ENCODE data around the gene GCAT. TPM values are rescaled to one million over a fixed set of nuclear protein-coding genes. Genes with fewer than 3 reads are reported as not detected.
A peak's percentile ranks its signal among the peaks of the same experiment; 100 is the strongest.

Gene GCAT
- total RNA-seq, 2 donors from 2014 or later, result 31.6 to 42.5 TPM

DNA sequence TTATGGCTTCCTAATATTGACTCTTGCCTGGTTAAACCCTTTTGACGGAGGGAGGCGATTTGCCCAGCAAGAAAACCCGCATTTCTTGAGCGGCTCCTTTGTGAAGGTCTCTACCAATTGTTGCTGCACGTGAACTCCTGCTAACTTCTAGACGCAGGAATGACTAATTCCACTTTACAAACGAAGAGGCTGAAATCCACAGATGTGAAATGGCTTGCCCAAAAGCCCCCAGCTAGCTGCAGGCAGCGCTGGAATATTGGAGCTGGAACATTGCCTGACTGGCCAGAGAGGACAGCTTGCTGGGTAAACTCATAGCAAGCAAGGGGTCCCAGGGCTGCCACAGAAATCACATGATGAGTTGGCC is 542 bp downstream of the GCAT start:
- TF ChIP-seq POLR2A (IDR thresholded peaks at IDR 0.05), result no peak
- TF ChIP-seq, protein P1, sequence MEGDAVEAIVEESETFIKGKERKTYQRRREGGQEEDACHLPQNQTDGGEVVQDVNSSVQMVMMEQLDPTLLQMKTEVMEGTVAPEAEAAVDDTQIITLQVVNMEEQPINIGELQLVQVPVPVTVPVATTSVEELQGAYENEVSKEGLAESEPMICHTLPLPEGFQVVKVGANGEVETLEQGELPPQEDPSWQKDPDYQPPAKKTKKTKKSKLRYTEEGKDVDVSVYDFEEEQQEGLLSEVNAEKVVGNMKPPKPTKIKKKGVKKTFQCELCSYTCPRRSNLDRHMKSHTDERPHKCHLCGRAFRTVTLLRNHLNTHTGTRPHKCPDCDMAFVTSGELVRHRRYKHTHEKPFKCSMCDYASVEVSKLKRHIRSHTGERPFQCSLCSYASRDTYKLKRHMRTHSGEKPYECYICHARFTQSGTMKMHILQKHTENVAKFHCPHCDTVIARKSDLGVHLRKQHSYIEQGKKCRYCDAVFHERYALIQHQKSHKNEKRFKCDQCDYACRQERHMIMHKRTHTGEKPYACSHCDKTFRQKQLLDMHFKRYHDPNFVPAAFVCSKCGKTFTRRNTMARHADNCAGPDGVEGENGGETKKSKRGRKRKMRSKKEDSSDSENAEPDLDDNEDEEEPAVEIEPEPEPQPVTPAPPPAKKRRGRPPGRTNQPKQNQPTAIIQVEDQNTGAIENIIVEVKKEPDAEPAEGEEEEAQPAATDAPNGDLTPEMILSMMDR (IDR thresholded peaks at IDR 0.05), result no peak
- peaks cover 63% of the 10 kb centered on the region for H3K4me1 ChIP-seq
- no peaks in the 10 kb centered on the region for H3K36me3 ChIP-seq (replicated peaks in 1 of 2; ENCODE audit: insufficient read depth in 1 of 2, low read depth in 2 of 2)
- H3K27ac ChIP-seq, result peak overlapping the region; percentile 64 to 92 (median 89)
- intact Hi-C loops (cut with DNase I), result no loop called here
- no peak for ATAC-seq
- H3K4me3 ChIP-seq, result peak overlapping the region; percentile 13 to 52
- peak in 1 of 4 donors; percentile 38 for DNase-seq
- no peaks in the 10 kb centered on the region for H3K27me3 ChIP-seq
- 3 to 7% methylated on average over 5 to 8 of the region's 8 CpGs for WGBS, 2 donors
- H3K9me3 ChIP-seq, result no peaks in the 10 kb centered on the region

DNA sequence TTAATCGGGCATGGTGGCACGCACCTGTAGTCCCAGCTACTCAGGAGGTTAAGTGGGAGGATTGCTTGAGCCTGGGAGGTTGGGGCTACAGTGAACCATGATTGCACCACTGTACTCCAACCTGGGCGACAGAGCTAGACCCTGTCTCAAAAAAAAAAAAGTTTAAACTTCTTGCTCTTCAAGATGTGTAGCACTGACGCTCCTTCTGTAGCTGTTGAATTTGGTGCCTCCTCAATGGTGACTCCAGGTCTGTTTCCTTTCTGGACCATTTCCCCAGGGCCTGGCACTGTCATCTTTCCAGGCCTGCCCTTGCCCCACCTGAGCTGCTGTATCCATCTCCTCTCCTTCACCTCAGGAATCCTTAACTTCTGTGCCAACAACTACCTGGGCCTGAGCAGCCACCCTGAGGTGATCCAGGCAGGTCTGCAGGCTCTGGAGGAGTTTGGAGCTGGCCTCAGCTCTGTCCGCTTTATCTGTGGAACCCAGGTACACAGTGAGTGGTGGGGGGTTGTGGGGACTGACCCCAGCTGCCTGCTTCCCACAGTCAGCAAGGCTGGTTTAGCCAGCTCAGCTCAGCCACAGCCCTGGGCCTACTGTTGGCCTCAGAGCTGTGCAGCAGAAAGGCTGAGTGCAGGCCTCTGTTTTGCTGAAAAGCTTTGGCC is 2.1 kb downstream of the GCAT start:
- TF ChIP-seq, protein P1 (IDR thresholded peaks at IDR 0.05), result no peak
- peak; percentile 39 to 70 (median 70) for TF ChIP-seq POLR2A (IDR thresholded peaks at IDR 0.05)
- Histone ChIP-seq H3K27me3 (no peaks in the 10 kb centered on the region), H3K9me3 (no peaks in the 10 kb centered on the region), H3K4me1 (peaks cover 49% of the 10 kb centered on the region), H3K4me3 (no peak overlapping the region), H3K36me3 (replicated peaks in 1 of 2; ENCODE audit: insufficient read depth in 1 of 2, low read depth in 2 of 2) (no peaks in the 10 kb centered on the region), H3K27ac (peak overlapping the region; percentile 39 to 92 (median 89))
- 30 to 48% methylated on average over 5 of the region's 5 CpGs for WGBS, 2 donors
- peak; percentile 55 for ATAC-seq
- DNase-seq, result peak; percentile 85 to 93 (median 92)
- intact Hi-C loops (cut with DNase I), result no loop called here

DNA sequence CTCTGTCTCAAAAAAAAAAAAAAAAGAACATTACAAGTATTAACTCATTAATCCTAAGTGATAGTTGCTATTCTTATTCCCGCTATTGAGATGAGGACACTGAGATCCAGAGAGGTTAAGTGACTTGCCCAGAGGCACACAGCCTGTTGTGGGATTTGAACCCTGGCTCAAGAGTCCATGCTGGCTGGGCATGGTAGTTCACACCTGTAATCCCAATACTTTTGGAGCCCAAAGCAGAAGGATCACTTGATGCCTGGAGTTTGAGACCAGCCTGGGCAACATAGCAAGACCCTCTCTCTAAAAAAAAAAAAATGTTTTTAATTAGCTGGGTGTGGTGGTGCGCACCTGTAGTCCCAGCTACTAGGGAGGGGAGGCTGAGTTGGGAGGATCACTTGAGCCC is 4.1 kb downstream of the GCAT start:
- H3K27me3 ChIP-seq, result no peaks in the 10 kb centered on the region
- no peak for DNase-seq
- TF ChIP-seq, protein P1 (IDR thresholded peaks at IDR 0.05), result no peak
- no peak for TF ChIP-seq POLR2A (IDR thresholded peaks at IDR 0.05)
- intact Hi-C loops (cut with DNase I), result no loop called here
- H3K4me1 ChIP-seq, result peaks cover 42% of the 10 kb centered on the region
- H3K36me3 ChIP-seq (replicated peaks in 1 of 2; ENCODE audit: insufficient read depth in 1 of 2, low read depth in 2 of 2), result peaks cover 0 to 2% of the 10 kb centered on the region in 2 donors
- no peaks in the 10 kb centered on the region for H3K9me3 ChIP-seq
- WGBS, 2 donors, result 88 to 96% methylated on average over 2 of the region's 2 CpGs
- no peak overlapping the region for H3K4me3 ChIP-seq
- no peak for ATAC-seq
- peak overlapping the region in 1 of 4 donors; percentile 92 for H3K27ac ChIP-seq

DNA sequence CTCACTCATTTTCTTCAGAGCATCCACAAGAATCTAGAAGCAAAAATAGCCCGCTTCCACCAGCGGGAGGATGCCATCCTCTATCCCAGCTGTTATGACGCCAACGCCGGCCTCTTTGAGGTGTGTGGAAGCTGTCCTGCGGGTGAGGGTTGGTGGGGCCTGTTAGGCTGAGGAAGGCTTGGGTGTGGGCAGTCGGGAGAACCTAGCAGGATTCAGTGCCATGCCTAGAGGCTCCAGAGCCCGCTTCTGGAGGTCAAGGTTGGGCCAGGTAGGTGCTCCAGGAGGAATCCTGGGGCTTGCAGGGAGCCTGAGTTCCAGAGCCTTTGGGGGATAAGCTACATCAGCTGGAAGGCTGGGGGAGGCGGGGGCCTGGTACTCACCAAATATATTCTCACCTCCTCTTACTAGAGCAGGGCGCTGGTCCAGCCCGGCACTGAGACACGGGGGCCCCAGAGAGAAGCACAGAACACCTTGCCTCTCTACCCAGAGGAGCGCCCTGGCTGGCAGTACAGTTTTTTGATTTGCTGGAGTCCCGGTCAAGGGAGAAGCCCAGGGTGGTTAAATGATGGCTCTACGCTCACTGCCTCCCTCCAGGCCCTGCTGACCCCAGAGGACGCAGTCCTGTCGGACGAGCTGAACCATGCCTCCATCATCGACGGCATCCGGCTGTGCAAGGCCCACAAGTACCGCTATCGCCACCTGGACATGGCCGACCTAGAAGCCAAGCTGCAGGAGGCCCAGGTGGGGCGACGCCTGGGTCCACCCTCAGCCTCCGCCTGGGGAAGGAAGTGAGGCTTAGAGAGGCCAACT is 5.3 kb downstream of the GCAT start:
- H3K27ac ChIP-seq, result no peak overlapping the region
- TF ChIP-seq POLR2A (IDR thresholded peaks at IDR 0.05), result no peak
- TF ChIP-seq, protein P1 (IDR thresholded peaks at IDR 0.05), result no peak
- no peaks in the 10 kb centered on the region for H3K9me3 ChIP-seq
- intact Hi-C loops (cut with DNase I), result no loop called here
- ATAC-seq (no peak), DNase-seq (no peak)
- peaks cover 0 to 2% of the 10 kb centered on the region in 2 donors for H3K36me3 ChIP-seq (replicated peaks in 1 of 2; ENCODE audit: insufficient read depth in 1 of 2, low read depth in 2 of 2)
- no peaks in the 10 kb centered on the region for H3K27me3 ChIP-seq
- peaks cover 48% of the 10 kb centered on the region for H3K4me1 ChIP-seq
- 84 to 87% methylated on average over 16 to 27 of the region's 27 CpGs for whole genome bisulfite sequencing, 2 donors
- H3K4me3 ChIP-seq, result no peak overlapping the region

Data from body of pancreas (tissue), 4 donors.